Measurements from ENCODE around the gene PDE6G.
"Not testable (repeated sequence)": the region's sequence is repeated elsewhere in the genome, so short reads cannot be mapped to it uniquely, and the experiment has no call there.

Gene PDE6G

DNA sequence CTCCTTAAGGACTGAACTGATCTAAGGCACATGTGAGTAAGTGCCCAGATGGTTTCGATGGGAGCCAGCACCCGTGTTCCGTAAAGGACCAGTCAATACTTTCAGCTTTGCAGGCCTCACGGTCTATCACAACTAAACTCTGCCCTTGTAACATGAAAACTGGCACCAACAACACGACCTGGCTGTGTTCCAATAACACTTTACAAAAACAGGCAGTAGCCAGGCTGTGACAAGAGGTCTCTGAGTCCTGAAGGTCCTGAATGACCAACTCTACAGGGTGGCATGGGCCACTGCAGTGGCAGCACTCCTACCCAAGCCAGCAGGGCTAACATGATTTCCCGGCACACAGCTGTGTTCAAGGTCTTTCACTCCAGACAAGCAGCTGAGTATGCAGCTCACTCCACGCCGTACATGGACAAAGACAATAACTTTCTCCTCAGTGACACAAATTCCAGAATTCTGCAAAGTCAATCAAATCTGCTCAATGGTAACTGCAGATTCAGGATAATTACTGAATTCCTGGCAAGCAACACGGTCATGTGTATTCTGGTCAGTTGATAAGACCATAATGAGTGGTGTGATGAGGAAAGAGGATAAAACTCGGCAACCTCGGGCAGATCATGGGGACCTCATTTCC is 34.7 kb downstream of the PDE6G start (continued):
- TF ChIP-seq, protein P1, sequence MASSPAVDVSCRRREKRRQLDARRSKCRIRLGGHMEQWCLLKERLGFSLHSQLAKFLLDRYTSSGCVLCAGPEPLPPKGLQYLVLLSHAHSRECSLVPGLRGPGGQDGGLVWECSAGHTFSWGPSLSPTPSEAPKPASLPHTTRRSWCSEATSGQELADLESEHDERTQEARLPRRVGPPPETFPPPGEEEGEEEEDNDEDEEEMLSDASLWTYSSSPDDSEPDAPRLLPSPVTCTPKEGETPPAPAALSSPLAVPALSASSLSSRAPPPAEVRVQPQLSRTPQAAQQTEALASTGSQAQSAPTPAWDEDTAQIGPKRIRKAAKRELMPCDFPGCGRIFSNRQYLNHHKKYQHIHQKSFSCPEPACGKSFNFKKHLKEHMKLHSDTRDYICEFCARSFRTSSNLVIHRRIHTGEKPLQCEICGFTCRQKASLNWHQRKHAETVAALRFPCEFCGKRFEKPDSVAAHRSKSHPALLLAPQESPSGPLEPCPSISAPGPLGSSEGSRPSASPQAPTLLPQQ (tag by site-specific recombination; IDR thresholded peaks at IDR 0.05), result no peak
- TF ChIP-seq ZNF292 (tag by site-specific recombination; IDR thresholded peaks at IDR 0.05; ENCODE audit: borderline replicate concordance, low read depth) (no peak), BCL11A (tag by site-specific recombination; IDR thresholded peaks at IDR 0.05; ENCODE audit: low read depth) (no peak)
- TF ChIP-seq, protein P2, sequence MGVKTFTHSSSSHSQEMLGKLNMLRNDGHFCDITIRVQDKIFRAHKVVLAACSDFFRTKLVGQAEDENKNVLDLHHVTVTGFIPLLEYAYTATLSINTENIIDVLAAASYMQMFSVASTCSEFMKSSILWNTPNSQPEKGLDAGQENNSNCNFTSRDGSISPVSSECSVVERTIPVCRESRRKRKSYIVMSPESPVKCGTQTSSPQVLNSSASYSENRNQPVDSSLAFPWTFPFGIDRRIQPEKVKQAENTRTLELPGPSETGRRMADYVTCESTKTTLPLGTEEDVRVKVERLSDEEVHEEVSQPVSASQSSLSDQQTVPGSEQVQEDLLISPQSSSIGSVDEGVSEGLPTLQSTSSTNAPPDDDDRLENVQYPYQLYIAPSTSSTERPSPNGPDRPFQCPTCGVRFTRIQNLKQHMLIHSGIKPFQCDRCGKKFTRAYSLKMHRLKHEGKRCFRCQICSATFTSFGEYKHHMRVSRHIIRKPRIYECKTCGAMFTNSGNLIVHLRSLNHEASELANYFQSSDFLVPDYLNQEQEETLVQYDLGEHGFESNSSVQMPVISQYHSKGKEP (tag by site-specific recombination; IDR thresholded peaks at IDR 0.05), result no peak

DNA sequence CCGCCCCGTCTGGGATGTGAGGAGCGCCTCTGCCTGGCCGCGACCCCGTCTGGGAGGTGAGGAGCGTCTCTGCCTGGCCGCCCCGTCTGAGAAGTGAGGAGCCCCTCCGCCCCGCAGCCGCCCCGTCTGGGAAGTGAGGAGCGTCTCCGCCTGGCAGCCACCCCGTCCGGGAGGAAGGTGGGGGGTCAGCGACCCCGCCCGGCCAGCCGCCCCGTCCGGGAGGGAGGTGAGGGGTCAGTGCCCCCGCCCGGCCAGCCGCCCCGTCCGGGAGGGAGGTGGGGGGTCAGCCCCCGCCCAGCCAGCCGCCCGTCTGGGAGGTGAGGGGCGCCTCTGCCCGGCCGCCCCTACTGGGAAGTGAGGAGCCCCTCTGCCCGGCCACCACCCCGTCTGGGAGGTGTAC is 38.0 kb downstream of the PDE6G start:
- CTCF ChIA-PET; POLR2A ChIA-PET; H3K4me3 ChIP-seq (ENCODE audit: low read depth, low read length); H3K9me3 ChIP-seq (ENCODE audit: control insufficient read depth, insufficient read depth, low read depth, low read length); H3K4me1 ChIP-seq (ENCODE audit: control insufficient read depth, insufficient read depth, low read length); H3K27ac ChIP-seq (ENCODE audit: extremely low read depth, low read depth, low read length): not testable (repeated sequence)
- H3K36me3 ChIP-seq (ENCODE audit: control insufficient read depth in 2 of 2, insufficient read depth in 1 of 2, low read length in 2 of 2), result peaks cover 60 to 78% of the 10 kb centered on the region in 2 experiments

DNA sequence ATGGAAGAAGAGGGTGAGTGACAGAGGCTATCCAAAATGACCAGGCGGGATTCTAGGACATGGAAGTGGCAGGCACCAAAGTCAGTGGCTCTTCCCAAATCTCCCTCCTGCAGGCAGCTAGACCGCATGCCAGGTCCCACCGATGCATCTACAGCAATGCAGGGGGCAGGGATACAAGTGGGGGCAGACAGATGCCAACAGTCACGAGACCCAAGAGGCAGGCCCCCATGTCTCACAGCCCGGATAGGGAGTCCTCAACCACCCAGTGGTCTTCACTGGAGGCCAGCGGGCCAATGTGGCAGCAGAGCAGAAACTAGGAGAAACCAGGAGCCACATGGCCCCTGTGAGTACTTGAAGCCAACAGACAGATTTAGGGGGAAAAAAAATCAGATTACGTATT is 39.5 kb downstream of the PDE6G start:
- ChIA-PET POLR2A (no interaction called here), CTCF (interaction anchor here (3.2 kb wide), 1 partner anchor 16 kb away, joined by 23 read pairs; no protein-coding TSS in a partner anchor)
- no peak overlapping the region for H3K4me3 ChIP-seq (ENCODE audit: low read depth, low read length)
- H3K27ac ChIP-seq (ENCODE audit: extremely low read depth, low read depth, low read length), result no peak overlapping the region
- no peaks in the 10 kb centered on the region for H3K4me1 ChIP-seq (ENCODE audit: control insufficient read depth, insufficient read depth, low read length)
- TF ChIP-seq, protein P3, sequence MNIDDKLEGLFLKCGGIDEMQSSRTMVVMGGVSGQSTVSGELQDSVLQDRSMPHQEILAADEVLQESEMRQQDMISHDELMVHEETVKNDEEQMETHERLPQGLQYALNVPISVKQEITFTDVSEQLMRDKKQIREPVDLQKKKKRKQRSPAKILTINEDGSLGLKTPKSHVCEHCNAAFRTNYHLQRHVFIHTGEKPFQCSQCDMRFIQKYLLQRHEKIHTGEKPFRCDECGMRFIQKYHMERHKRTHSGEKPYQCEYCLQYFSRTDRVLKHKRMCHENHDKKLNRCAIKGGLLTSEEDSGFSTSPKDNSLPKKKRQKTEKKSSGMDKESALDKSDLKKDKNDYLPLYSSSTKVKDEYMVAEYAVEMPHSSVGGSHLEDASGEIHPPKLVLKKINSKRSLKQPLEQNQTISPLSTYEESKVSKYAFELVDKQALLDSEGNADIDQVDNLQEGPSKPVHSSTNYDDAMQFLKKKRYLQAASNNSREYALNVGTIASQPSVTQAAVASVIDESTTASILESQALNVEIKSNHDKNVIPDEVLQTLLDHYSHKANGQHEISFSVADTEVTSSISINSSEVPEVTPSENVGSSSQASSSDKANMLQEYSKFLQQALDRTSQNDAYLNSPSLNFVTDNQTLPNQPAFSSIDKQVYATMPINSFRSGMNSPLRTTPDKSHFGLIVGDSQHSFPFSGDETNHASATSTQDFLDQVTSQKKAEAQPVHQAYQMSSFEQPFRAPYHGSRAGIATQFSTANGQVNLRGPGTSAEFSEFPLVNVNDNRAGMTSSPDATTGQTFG (tag by site-specific recombination; IDR thresholded peaks at IDR 0.05; ENCODE audit: borderline replicate concordance), result no peak
- TF ChIP-seq ZNF335 (tag by site-specific recombination; conservative IDR thresholded peaks at IDR 0.05), result no peak
- TF ChIP-seq GLIS1 (tag by site-specific recombination; IDR thresholded peaks at IDR 0.05), result 0 out of 2 replicates have a peak, but pooled peaks have one; percentile 7
- no peaks in the 10 kb centered on the region for H3K9me3 ChIP-seq (ENCODE audit: control insufficient read depth, insufficient read depth, low read depth, low read length)
- H3K36me3 ChIP-seq (ENCODE audit: control insufficient read depth in 2 of 2, insufficient read depth in 1 of 2, low read length in 2 of 2), result peaks cover 60 to 79% of the 10 kb centered on the region in 2 experiments

DNA sequence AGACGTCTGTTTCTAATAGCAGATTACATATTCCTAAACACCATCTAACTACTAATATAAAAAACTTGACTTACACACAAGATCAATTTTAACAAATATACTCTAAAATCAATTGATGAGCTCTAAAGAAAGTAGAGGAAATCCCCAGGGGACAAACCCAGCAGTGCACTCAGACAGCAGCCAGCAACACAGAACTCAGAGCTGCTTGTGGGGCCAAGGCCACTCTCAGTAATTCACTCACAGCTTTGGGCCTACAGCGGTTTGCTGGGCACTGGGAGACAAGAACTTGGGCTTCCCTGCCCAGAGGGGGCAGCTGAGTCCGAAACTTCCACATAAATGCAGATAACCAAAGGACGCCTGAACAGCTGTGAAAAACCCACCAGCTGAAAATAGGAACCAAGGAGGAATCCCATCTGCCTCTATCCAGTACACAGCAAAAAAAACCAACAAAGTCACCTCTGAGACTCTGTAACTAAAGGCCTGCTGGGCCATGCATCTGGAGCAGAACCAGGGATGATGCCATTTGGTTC is 40.9 kb downstream of the PDE6G start:
- Histone ChIP-seq H3K4me1 (ENCODE audit: control insufficient read depth, insufficient read depth, low read length) (no peaks in the 10 kb centered on the region), H3K9me3 (ENCODE audit: control insufficient read depth, insufficient read depth, low read depth, low read length) (no peaks in the 10 kb centered on the region), H3K4me3 (ENCODE audit: low read depth, low read length) (no peak overlapping the region), H3K27ac (ENCODE audit: extremely low read depth, low read depth, low read length) (no peak overlapping the region; the same call in 1 of the 2 replicates), H3K36me3 (ENCODE audit: control insufficient read depth in 2 of 2, insufficient read depth in 1 of 2, low read length in 2 of 2) (peaks cover 61 to 75% of the 10 kb centered on the region in 2 experiments)
- ChIA-PET CTCF (interaction anchor here (0.5 to 3.2 kb wide), 4 partner anchors 9 to 175 kb away, joined by 3 to 23 read pairs (median 6); no protein-coding TSS in a partner anchor), POLR2A (no interaction called here)
- no peak for TF ChIP-seq EGR2 (tag by site-specific recombination; IDR thresholded peaks at IDR 0.05; ENCODE audit: low read depth)
- TF ChIP-seq ZBTB7A (tag by site-specific recombination; IDR thresholded peaks at IDR 0.05; ENCODE audit: low read depth), result no peak
- no peak for TF ChIP-seq ZNF138 (tag by site-specific recombination; IDR thresholded peaks at IDR 0.05; ENCODE audit: borderline replicate concordance)
- TF ChIP-seq ZNF530 (tag by site-specific recombination; IDR thresholded peaks at IDR 0.05; ENCODE audit: low read depth), result no peak
- no peak for TF ChIP-seq ZNF670 (tag by site-specific recombination; IDR thresholded peaks at IDR 0.05; ENCODE audit: low read depth)
- TF ChIP-seq ZNF707 (tag by site-specific recombination; IDR thresholded peaks at IDR 0.05), result no peak
- TF ChIP-seq, protein P4, sequence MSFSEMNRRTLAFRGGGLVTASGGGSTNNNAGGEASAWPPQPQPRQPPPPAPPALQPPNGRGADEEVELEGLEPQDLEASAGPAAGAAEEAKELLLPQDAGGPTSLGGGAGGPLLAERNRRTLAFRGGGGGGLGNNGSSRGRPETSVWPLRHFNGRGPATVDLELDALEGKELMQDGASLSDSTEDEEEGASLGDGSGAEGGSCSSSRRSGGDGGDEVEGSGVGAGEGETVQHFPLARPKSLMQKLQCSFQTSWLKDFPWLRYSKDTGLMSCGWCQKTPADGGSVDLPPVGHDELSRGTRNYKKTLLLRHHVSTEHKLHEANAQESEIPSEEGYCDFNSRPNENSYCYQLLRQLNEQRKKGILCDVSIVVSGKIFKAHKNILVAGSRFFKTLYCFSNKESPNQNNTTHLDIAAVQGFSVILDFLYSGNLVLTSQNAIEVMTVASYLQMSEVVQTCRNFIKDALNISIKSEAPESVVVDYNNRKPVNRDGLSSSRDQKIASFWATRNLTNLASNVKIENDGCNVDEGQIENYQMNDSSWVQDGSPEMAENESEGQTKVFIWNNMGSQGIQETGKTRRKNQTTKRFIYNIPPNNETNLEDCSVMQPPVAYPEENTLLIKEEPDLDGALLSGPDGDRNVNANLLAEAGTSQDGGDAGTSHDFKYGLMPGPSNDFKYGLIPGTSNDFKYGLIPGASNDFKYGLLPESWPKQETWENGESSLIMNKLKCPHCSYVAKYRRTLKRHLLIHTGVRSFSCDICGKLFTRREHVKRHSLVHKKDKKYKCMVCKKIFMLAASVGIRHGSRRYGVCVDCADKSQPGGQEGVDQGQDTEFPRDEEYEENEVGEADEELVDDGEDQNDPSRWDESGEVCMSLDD (tag by site-specific recombination; IDR thresholded peaks at IDR 0.05), result no peak
- no peak for TF ChIP-seq ZNF274 (IDR thresholded peaks at IDR 0.05; ENCODE audit: low read length)
- no peak for TF ChIP-seq ZNF274 (tag by site-specific recombination; IDR thresholded peaks at IDR 0.05; ENCODE audit: borderline replicate concordance)
- TF ChIP-seq, protein P5, sequence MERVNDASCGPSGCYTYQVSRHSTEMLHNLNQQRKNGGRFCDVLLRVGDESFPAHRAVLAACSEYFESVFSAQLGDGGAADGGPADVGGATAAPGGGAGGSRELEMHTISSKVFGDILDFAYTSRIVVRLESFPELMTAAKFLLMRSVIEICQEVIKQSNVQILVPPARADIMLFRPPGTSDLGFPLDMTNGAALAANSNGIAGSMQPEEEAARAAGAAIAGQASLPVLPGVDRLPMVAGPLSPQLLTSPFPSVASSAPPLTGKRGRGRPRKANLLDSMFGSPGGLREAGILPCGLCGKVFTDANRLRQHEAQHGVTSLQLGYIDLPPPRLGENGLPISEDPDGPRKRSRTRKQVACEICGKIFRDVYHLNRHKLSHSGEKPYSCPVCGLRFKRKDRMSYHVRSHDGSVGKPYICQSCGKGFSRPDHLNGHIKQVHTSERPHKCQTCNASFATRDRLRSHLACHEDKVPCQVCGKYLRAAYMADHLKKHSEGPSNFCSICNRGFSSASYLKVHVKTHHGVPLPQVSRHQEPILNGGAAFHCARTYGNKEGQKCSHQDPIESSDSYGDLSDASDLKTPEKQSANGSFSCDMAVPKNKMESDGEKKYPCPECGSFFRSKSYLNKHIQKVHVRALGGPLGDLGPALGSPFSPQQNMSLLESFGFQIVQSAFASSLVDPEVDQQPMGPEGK (tag by site-specific recombination; IDR thresholded peaks at IDR 0.05), result no peak
- TF ChIP-seq ZNF544 (tag by site-specific recombination; IDR thresholded peaks at IDR 0.05), result no peak
